Activated CD4-positive, alpha-beta memory T cell treated with anti-CD3 and anti-CD28 coated beads, Interleukin-2, amount 10 ng/mL, durations not matched to agents 7 days and 5 days (primary cell): Measurements from ENCODE around the gene LPGAT1. TPM values are rescaled to one million over a fixed set of nuclear protein-coding genes. Genes with fewer than 3 reads are reported as not detected.

Experiments
- CTCF ChIA-PET: fragments of 350-600 bp; sonication (Branson Sonifier 250); formaldehyde crosslinking; loops from one replicate; lab custom pipeline; 2021; ENCODE audit warnings: antibody characterized with exemption, inconsistent platforms; lab: Charles Lee
- POLR2A ChIA-PET: fragments of 350-600 bp; sonication (Branson Sonifier 250); formaldehyde crosslinking; loops from one replicate; lab custom pipeline; 2021; ENCODE audit warnings: antibody characterized with exemption; lab: Charles Lee
- DNase-seq: peaks from one replicate; pipeline ENCODE4 v3.0.0-alpha.2; 2020
- H3K27ac Mint-ChIP-seq: one replicate; pipeline ENCODE4 v1.8.0; 2021; ENCODE audit warnings: mild to moderate bottlenecking, mixed read lengths
- H3K27me3 Mint-ChIP-seq: one replicate; pipeline ENCODE4 v1.8.0; 2021; ENCODE audit warnings: mixed read lengths
- H3K36me3 Mint-ChIP-seq: one replicate; pipeline ENCODE4 v1.8.0; 2021; ENCODE audit warnings: low read depth, mixed read lengths
- H3K4me1 Mint-ChIP-seq: one replicate; pipeline ENCODE4 v1.8.0; 2021; ENCODE audit warnings: mixed read lengths
- H3K4me3 Mint-ChIP-seq: one replicate; pipeline ENCODE4 v1.8.0; 2021; ENCODE audit warnings: mild to moderate bottlenecking, mixed read lengths
- H3K9me3 Mint-ChIP-seq: one replicate; pipeline ENCODE4 v1.8.0; 2021; ENCODE audit warnings: mixed read lengths
- total RNA-seq, 2 experiments: library from RNA; stranded (reverse); gene quantifications; one replicate each; pipeline ENCODE4 v1.2.3, GENCODE V29; 2021

Gene LPGAT1
- total RNA-seq, 2 experiments from 2014 or later: 52.6 to 55.2 TPM

- Mint-ChIP-seq H3K27ac (no peak overlapping the region), H3K9me3 (no peaks in the 10 kb centered on the region), H3K27me3 (no peaks in the 10 kb centered on the region), H3K4me3 (no peak overlapping the region), H3K4me1 (peaks cover 7% of the 10 kb centered on the region), H3K36me3 (peaks cover 7% of the 10 kb centered on the region)
- POLR2A ChIA-PET: no interaction called here
- no peak for DNase-seq
- CTCF ChIA-PET: interaction anchor here (1.3 to 1.7 kb wide), 2 partner anchors 82 to 251 kb away, joined by 4 to 5 read pairs; partner anchors contain the start of genes DTL and INTS7
These were observed 46.7 kb downstream of the LPGAT1 start for GRCh38 chr1:211783897-211784296.

DNA sequence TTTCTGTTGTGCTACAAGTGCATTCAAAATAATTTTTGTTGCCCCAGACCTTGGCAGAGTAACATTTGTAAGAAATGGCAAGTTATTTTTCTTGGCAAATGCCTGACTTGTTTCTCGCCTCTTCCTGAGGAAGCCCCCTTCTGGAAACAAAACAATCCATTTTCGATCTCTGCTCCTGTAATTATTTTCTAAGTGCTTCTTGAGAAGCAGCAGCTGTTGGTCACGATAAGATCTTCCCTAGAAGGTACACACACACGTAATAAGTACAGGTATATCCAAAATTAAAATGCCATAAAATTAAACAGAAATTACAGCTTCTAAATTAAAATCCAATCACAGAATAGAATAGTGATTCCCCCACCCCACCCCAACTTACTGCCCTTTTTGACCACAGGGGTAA, 47.3 kb downstream of the LPGAT1 start:
- Mint-ChIP-seq H3K4me3 (no peak overlapping the region), H3K4me1 (peaks cover 7% of the 10 kb centered on the region), H3K9me3 (no peaks in the 10 kb centered on the region), H3K36me3 (peaks cover 10% of the 10 kb centered on the region), H3K27me3 (no peaks in the 10 kb centered on the region), H3K27ac (no peak overlapping the region)
- CTCF ChIA-PET: interaction anchor here (0.5 to 1.7 kb wide), 4 partner anchors 15 to 252 kb away, joined by 3 to 5 read pairs (median 4); partner anchors contain the start of genes DTL and INTS7
- POLR2A ChIA-PET: no interaction called here
- no peak for DNase-seq

DNA sequence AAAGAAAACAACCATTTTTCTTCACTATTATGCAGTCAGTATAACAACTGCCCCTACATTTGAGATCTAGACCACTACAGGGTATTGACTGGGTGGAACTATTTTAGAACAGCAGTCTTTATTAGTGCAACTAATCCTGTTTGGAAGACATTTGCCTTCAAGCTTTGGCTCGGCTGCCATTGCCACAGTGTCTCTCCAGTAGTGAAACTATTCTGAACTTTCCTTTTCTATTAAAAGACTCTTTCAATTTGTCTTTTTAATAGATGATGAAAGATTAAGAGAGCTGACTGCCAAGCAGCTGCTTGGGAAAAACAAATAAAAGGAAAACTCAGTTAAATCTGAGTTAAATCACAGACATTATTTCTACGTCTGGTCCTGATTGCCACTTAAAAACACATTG, 49.3 kb downstream of the LPGAT1 start:
- no peak for DNase-seq
- ChIA-PET CTCF (no interaction called here), POLR2A (no interaction called here)
- H3K4me1 Mint-ChIP-seq: peaks cover 7% of the 10 kb centered on the region
- peaks cover 22% of the 10 kb centered on the region for H3K36me3 Mint-ChIP-seq
- H3K4me3 Mint-ChIP-seq: no peak overlapping the region
- no peaks in the 10 kb centered on the region for H3K27me3 Mint-ChIP-seq
- H3K27ac Mint-ChIP-seq: no peak overlapping the region
- H3K9me3 Mint-ChIP-seq: no peaks in the 10 kb centered on the region

- no peak overlapping the region for H3K27ac Mint-ChIP-seq
- no peaks in the 10 kb centered on the region for H3K9me3 Mint-ChIP-seq
- H3K4me1 Mint-ChIP-seq: no peaks in the 10 kb centered on the region
- H3K4me3 Mint-ChIP-seq: no peak overlapping the region
- no peaks in the 10 kb centered on the region for H3K27me3 Mint-ChIP-seq
- POLR2A ChIA-PET: no interaction called here
- CTCF ChIA-PET: no interaction called here
- no peak for DNase-seq
- peaks cover 20% of the 10 kb centered on the region for H3K36me3 Mint-ChIP-seq
These were observed 55.4 kb downstream of the LPGAT1 start for GRCh38 chr1:211775170-211775569.

GRCh38 chr1:211764701-211765100, 65.9 kb downstream of the LPGAT1 start:
- POLR2A ChIA-PET: no interaction called here
- Mint-ChIP-seq H3K27ac (no peak overlapping the region), H3K9me3 (no peaks in the 10 kb centered on the region), H3K4me1 (no peaks in the 10 kb centered on the region), H3K36me3 (peaks cover 23% of the 10 kb centered on the region), H3K4me3 (no peak overlapping the region), H3K27me3 (no peaks in the 10 kb centered on the region)
- CTCF ChIA-PET: no interaction called here
- DNase-seq: no peak

DNA sequence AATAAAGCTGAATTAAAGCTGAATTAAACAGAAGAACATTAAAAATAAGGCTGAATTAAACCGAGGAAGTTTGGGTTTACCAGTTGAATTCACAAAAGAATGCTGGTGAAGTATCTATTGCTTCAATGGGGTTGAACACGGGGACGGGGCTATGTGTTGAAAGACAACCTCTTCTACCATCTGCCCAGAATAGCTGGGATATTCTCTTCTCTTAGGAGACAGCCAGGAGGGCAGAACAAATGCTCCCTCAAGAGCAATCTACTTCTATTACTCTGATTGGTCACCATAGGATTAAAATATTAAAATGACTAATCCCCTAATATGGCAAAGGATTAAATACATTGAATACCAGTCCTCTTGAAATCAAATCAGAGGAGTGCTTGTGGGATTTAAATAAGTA, 68.4 kb downstream of the LPGAT1 start:
- Mint-ChIP-seq H3K36me3 (peaks cover 22% of the 10 kb centered on the region), H3K9me3 (peaks cover 2% of the 10 kb centered on the region), H3K4me1 (no peaks in the 10 kb centered on the region), H3K27me3 (no peaks in the 10 kb centered on the region), H3K27ac (no peak overlapping the region), H3K4me3 (no peak overlapping the region)
- DNase-seq: no peak
- ChIA-PET POLR2A (no interaction called here), CTCF (no interaction called here)

GRCh38 chr1:211761400-211761799, 69.2 kb downstream of the LPGAT1 start:
- Mint-ChIP-seq H3K36me3 (peaks cover 20% of the 10 kb centered on the region), H3K9me3 (peaks cover 2% of the 10 kb centered on the region), H3K27me3 (no peaks in the 10 kb centered on the region), H3K4me1 (no peaks in the 10 kb centered on the region), H3K27ac (no peak overlapping the region), H3K4me3 (no peak overlapping the region)
- ChIA-PET CTCF (no interaction called here), POLR2A (no interaction called here)
- DNase-seq: no peak

GRCh38 chr1:211756471-211757020, 74.0 kb downstream of the LPGAT1 start:
- ChIA-PET CTCF (interaction anchor here (0.7 kb wide), 1 partner anchor 521 kb away, joined by 3 read pairs; no protein-coding TSS in a partner anchor), POLR2A (no interaction called here)
- Mint-ChIP-seq H3K27ac (no peak overlapping the region), H3K4me3 (no peak overlapping the region), H3K27me3 (no peaks in the 10 kb centered on the region), H3K4me1 (peaks cover 2% of the 10 kb centered on the region), H3K9me3 (peaks cover 2% of the 10 kb centered on the region), H3K36me3 (peaks cover 10% of the 10 kb centered on the region)
- no peak for DNase-seq

GRCh38 chr1:211753649-211754251, 76.8 kb downstream of the LPGAT1 start:
- H3K36me3 Mint-ChIP-seq: peaks cover 25% of the 10 kb centered on the region
- CTCF ChIA-PET: no interaction called here
- H3K4me3 Mint-ChIP-seq: no peak overlapping the region
- H3K4me1 Mint-ChIP-seq: peaks cover 5% of the 10 kb centered on the region
- no peaks in the 10 kb centered on the region for H3K27me3 Mint-ChIP-seq
- H3K27ac Mint-ChIP-seq: no peak overlapping the region
- DNase-seq: no peak
- POLR2A ChIA-PET: no interaction called here
- no peaks in the 10 kb centered on the region for H3K9me3 Mint-ChIP-seq

GRCh38 chr1:211752951-211753486, 77.5 kb downstream of the LPGAT1 start:
- Mint-ChIP-seq H3K9me3 (no peaks in the 10 kb centered on the region), H3K4me1 (peaks cover 5% of the 10 kb centered on the region), H3K4me3 (no peak overlapping the region), H3K36me3 (peaks cover 24% of the 10 kb centered on the region), H3K27ac (no peak overlapping the region), H3K27me3 (no peaks in the 10 kb centered on the region)
- POLR2A ChIA-PET: no interaction called here
- CTCF ChIA-PET: interaction anchor here (0.6 kb wide), 1 partner anchor 319 kb away, joined by 3 read pairs; no protein-coding TSS in a partner anchor
- no peak for DNase-seq

DNA sequence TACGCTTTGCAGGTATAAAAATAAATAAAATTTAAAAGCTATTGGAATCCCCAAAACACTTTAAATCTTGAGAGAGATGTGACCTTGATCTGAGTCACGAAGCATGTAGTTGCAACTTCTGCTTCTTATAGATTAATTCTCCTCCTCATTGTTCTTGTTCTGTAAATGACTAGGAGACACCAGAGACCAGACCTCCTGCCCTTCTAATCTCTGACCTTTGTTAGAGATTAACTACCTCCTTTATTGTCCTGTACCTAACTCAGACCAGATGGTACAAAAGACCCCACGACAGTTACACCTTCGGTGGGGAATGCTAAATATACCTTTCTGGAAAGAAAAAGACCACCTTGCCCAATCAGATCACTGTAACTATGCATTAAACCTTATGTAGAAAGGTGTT, 78.2 kb downstream of the LPGAT1 start:
- POLR2A ChIA-PET: no interaction called here
- Mint-ChIP-seq H3K27me3 (no peaks in the 10 kb centered on the region), H3K4me1 (peaks cover 5% of the 10 kb centered on the region), H3K36me3 (peaks cover 20% of the 10 kb centered on the region), H3K27ac (no peak overlapping the region), H3K9me3 (no peaks in the 10 kb centered on the region), H3K4me3 (no peak overlapping the region)
- DNase-seq: no peak
- CTCF ChIA-PET: interaction anchor here (0.6 to 0.9 kb wide), 2 partner anchors 53 to 320 kb away, joined by 3 read pairs; no protein-coding TSS in a partner anchor

DNA sequence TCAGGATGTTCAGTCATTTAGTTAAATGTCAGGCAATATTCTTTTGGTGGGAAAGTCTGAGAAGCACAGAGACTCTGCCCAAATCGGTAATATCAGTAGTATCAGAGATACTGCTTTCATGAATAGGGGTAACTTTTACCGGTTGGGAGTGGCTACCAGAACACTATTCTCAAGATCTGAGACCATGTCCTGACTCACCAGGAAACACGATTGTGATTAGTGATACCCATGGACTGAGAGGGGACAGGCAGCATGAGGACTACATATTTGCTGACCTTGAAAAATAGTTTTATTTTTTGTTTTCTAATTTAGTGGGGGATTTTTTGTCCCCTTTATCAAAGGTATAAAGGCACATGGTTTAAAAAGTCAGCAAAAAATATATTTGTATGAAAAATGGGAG, 79.1 kb downstream of the LPGAT1 start:
- DNase-seq: no peak
- Mint-ChIP-seq H3K36me3 (peaks cover 23% of the 10 kb centered on the region), H3K27ac (no peak overlapping the region), H3K9me3 (no peaks in the 10 kb centered on the region), H3K4me1 (peaks cover 5% of the 10 kb centered on the region), H3K27me3 (no peaks in the 10 kb centered on the region), H3K4me3 (no peak overlapping the region)
- POLR2A ChIA-PET: interaction anchor here (1.5 kb wide), 1 partner anchor 10 kb away, joined by 6 read pairs; no protein-coding TSS in a partner anchor
- CTCF ChIA-PET: no interaction called here

- Mint-ChIP-seq H3K9me3 (no peaks in the 10 kb centered on the region), H3K27me3 (no peaks in the 10 kb centered on the region), H3K4me1 (peaks cover 5% of the 10 kb centered on the region), H3K4me3 (no peak overlapping the region), H3K36me3 (peaks cover 27% of the 10 kb centered on the region), H3K27ac (no peak overlapping the region)
- ChIA-PET CTCF (no interaction called here), POLR2A (interaction anchor here (1.5 kb wide), 1 partner anchor 9 kb away, joined by 6 read pairs; no protein-coding TSS in a partner anchor)
- DNase-seq: no peak
These were observed 80.0 kb downstream of the LPGAT1 start for GRCh38 chr1:211750599-211750998.
